DND-41 (cell line): Measurements from ENCODE around the gene MAP4K3.

Experiments
- ATAC-seq: fragments of 200-7000 bp; cut with Tn5 transposase; 3 replicates; pipeline ENCODE4 v1.9.1; 2021; ENCODE audit warnings: low read depth; ENCODE audit not compliant: insufficient read depth
- DNase-seq: peaks from one replicate; pipeline ENCODE4 v3.0.0-alpha.2; 2020
- H2AFZ ChIP-seq: 2 replicates; pipeline ENCODE4 v1.6.0; 2012; ENCODE audit warnings: low read depth, low read length
- H3K27ac ChIP-seq: 2 replicates; pipeline ENCODE4 v1.5.1; 2012; ENCODE audit warnings: low read length, inconsistent platforms
- H3K27me3 ChIP-seq: fragments of 200-600 bp; sonication (generic); 2 replicates; pipeline ENCODE4 v1.6.0; 2012; ENCODE audit warnings: low read length, mild to moderate bottlenecking, inconsistent platforms; ENCODE audit not compliant: insufficient read depth, poor library complexity
- H3K36me3 ChIP-seq: 2 replicates; pipeline ENCODE4 v1.5.1; 2012; ENCODE audit warnings: low read length, inconsistent platforms; ENCODE audit not compliant: insufficient read depth
- H3K4me1 ChIP-seq: 2 replicates; pipeline ENCODE4 v1.5.1; 2012; ENCODE audit warnings: mild to moderate bottlenecking, low read length; ENCODE audit not compliant: insufficient read depth
- H3K4me2 ChIP-seq: 2 replicates; pipeline ENCODE4 v1.6.0; 2012; ENCODE audit warnings: mild to moderate bottlenecking, moderate library complexity, low read length, inconsistent platforms; ENCODE audit not compliant: insufficient read depth
- H3K4me3 ChIP-seq, 2 experiments: fragments of 200-600 bp in 1 of 2; shearing (Covaris generic) in 1 of 2; 2 replicates each; pipeline ENCODE4 v1.5.1; 2012 to 2016; ENCODE audit warnings: inconsistent platforms in 2 of 2, low read length in 2 of 2, mild to moderate bottlenecking in 2 of 2, low read depth in 1 of 2, moderate library complexity in 1 of 2
- H3K79me2 ChIP-seq: 2 replicates; pipeline ENCODE4 v1.6.0; 2012; ENCODE audit warnings: low read length, inconsistent platforms; ENCODE audit not compliant: insufficient read depth
- H3K9ac ChIP-seq: 2 replicates; pipeline ENCODE4 v1.6.0; 2012; ENCODE audit warnings: low read depth, mild to moderate bottlenecking, inconsistent platforms, low read length, moderate library complexity
- H3K9me3 ChIP-seq: 2 replicates; pipeline ENCODE4 v1.5.1; 2012; ENCODE audit warnings: low read length, moderate library complexity, mild to moderate bottlenecking, inconsistent platforms; ENCODE audit not compliant: insufficient read depth, severe bottlenecking
- H4K20me1 ChIP-seq: 2 replicates; pipeline ENCODE4 v1.6.0; 2012; ENCODE audit warnings: low read length; ENCODE audit not compliant: insufficient read depth
- CTCF ChIP-seq: IDR thresholded peaks from 2 replicates; pipeline ENCODE4 v1.5.1; 2012; ENCODE audit warnings: borderline replicate concordance, low read length, moderate library complexity, mild to moderate bottlenecking; ENCODE audit not compliant: poor library complexity, severe bottlenecking; ENCODE audit errors: extremely low read depth
- EZH2 ChIP-seq: IDR thresholded peaks from 3 replicates; pipeline ENCODE4 v1.6.1; 2012; ENCODE audit warnings: borderline replicate concordance, low read depth, mild to moderate bottlenecking, moderate library complexity, low read length, inconsistent platforms; ENCODE audit not compliant: severe bottlenecking

Gene MAP4K3

GRCh38 chr2:39407516-39408296, 29.4 kb downstream of the MAP4K3 start:
- Histone ChIP-seq H3K79me2 (peaks cover 97% of the 10 kb centered on the region), H3K4me2 (no peak overlapping the region), H4K20me1 (peaks cover 63% of the 10 kb centered on the region), H3K36me3 (no peaks in the 10 kb centered on the region), H3K27ac (no peak overlapping the region), H3K9me3 (no peaks in the 10 kb centered on the region), H3K9ac (no peak overlapping the region), H3K27me3 (no peaks in the 10 kb centered on the region), H2AFZ (no peak overlapping the region), H3K4me1 (peaks cover 14% of the 10 kb centered on the region; the same call in 1 of the 2 replicates), H3K4me3 (no peak overlapping the region)
- TF ChIP-seq EZH2 (no peak), CTCF (no peak)
- DNase-seq, result no peak
- no peak for ATAC-seq

GRCh38 chr2:39405364-39405763, 31.7 kb downstream of the MAP4K3 start:
- H3K79me2 ChIP-seq, result peaks cover 92% of the 10 kb centered on the region
- TF ChIP-seq CTCF (no peak), EZH2 (no peak)
- no peak overlapping the region for H3K4me2 ChIP-seq
- no peaks in the 10 kb centered on the region for H3K9me3 ChIP-seq
- H3K4me3 ChIP-seq, result no peak overlapping the region
- H3K36me3 ChIP-seq, result no peaks in the 10 kb centered on the region
- H4K20me1 ChIP-seq, result peaks cover 50% of the 10 kb centered on the region
- peaks cover 14% of the 10 kb centered on the region; the same call in 1 of the 2 replicates for H3K4me1 ChIP-seq
- no peak for ATAC-seq
- no peak for DNase-seq
- no peak overlapping the region for H3K27ac ChIP-seq
- no peak overlapping the region for H2AFZ ChIP-seq
- H3K9ac ChIP-seq, result no peak overlapping the region
- H3K27me3 ChIP-seq, result no peaks in the 10 kb centered on the region

- no peak for TF ChIP-seq CTCF
- no peak for TF ChIP-seq EZH2
- H3K27ac ChIP-seq, result no peak overlapping the region
- H4K20me1 ChIP-seq, result peaks cover 43% of the 10 kb centered on the region
- H3K4me1 ChIP-seq, result peaks cover 3% of the 10 kb centered on the region; the same call in 1 of the 2 replicates
- no peak overlapping the region for H2AFZ ChIP-seq
- H3K36me3 ChIP-seq, result no peaks in the 10 kb centered on the region
- no peak overlapping the region for H3K4me3 ChIP-seq
- H3K79me2 ChIP-seq, result peaks cover 89% of the 10 kb centered on the region
- no peak for DNase-seq
- ATAC-seq, result peak; percentile 24; the same call in 1 of the 3 replicates
- no peak overlapping the region for H3K4me2 ChIP-seq
- no peak overlapping the region for H3K9ac ChIP-seq
- H3K27me3 ChIP-seq, result no peaks in the 10 kb centered on the region
- no peaks in the 10 kb centered on the region for H3K9me3 ChIP-seq
These were observed 33.8 kb downstream of the MAP4K3 start for GRCh38 chr2:39403311-39403710.
